Measurements from ENCODE around the gene ADAP1. TPM values are rescaled to one million over a fixed set of nuclear protein-coding genes. Genes with fewer than 3 reads are reported as not detected.

The ADAP1 gene
- total and polyA plus RNA-seq, 9 donors = 0.52 to 16.4 (median 3.5) TPM

GRCh38 chr7:999149-999879, 44.8 kb upstream of the ADAP1 start:
- TF ChIP-seq CTCF (IDR thresholded peaks at IDR 0.05) (no peak), POLR2A (IDR thresholded peaks at IDR 0.05) (no peak), EP300 (IDR thresholded peaks at IDR 0.05) (no peak)
- Histone ChIP-seq H3K27me3 (no peaks in the 10 kb centered on the region), H3K4me3 (no peak overlapping the region), H3K9me3 (no peaks in the 10 kb centered on the region), H3K36me3 (no peaks in the 10 kb centered on the region), H3K27ac (no peak overlapping the region), H3K4me1 (ENCODE audit: insufficient read depth) (no peaks in the 10 kb centered on the region)
- 81 to 89% (median 83%) methylated on average over 28 of the region's 28 CpGs for WGBS, 3 donors
- no peak for DNase-seq
- intact Hi-C loops (cut with DNase I) = loop anchor here in 1 of 4 donors (10.0 kb wide), 1 partner anchor 175 kb away; no protein-coding TSS in a partner anchor

GRCh38 chr7:997404-998395, 43.2 kb upstream of the ADAP1 start:
- TF ChIP-seq EP300 (IDR thresholded peaks at IDR 0.05) (no peak), POLR2A (IDR thresholded peaks at IDR 0.05) (no peak), CTCF (IDR thresholded peaks at IDR 0.05) (no peak)
- no peak overlapping the region for H3K4me3 ChIP-seq
- no peaks in the 10 kb centered on the region for H3K27me3 ChIP-seq
- H3K4me1 ChIP-seq (ENCODE audit: insufficient read depth) = peaks cover 7% of the 10 kb centered on the region
- intact Hi-C loops (cut with DNase I) = loop anchor here in 1 of 4 donors (10.0 kb wide), 1 partner anchor 177 kb away; no protein-coding TSS in a partner anchor
- 56 to 66% (median 62%) methylated on average over 44 to 45 of the region's 45 CpGs for WGBS, 3 donors
- H3K27ac ChIP-seq = no peak overlapping the region
- DNase-seq = no peak
- no peaks in the 10 kb centered on the region for H3K9me3 ChIP-seq
- H3K36me3 ChIP-seq = no peaks in the 10 kb centered on the region

GRCh38 chr7:996079-996872, 41.8 kb upstream of the ADAP1 start:
- no peak for DNase-seq
- no peaks in the 10 kb centered on the region for H3K9me3 ChIP-seq
- H3K4me3 ChIP-seq = no peak overlapping the region
- peaks cover 7% of the 10 kb centered on the region for H3K4me1 ChIP-seq (ENCODE audit: insufficient read depth)
- intact Hi-C loops (cut with DNase I) = loop anchor here in 1 of 4 donors (10.0 kb wide), 1 partner anchor 179 kb away; no protein-coding TSS in a partner anchor
- TF ChIP-seq EP300 (IDR thresholded peaks at IDR 0.05) (no peak), POLR2A (IDR thresholded peaks at IDR 0.05) (no peak), CTCF (IDR thresholded peaks at IDR 0.05) (no peak)
- no peak overlapping the region for H3K27ac ChIP-seq
- 89 to 92% (median 89%) methylated on average over 29 to 38 of the region's 38 CpGs for WGBS, 3 donors
- no peaks in the 10 kb centered on the region for H3K27me3 ChIP-seq
- no peaks in the 10 kb centered on the region for H3K36me3 ChIP-seq

GRCh38 chr7:995571-995970, 41.1 kb upstream of the ADAP1 start:
- TF ChIP-seq CTCF (IDR thresholded peaks at IDR 0.05) = no peak
- TF ChIP-seq POLR2A (IDR thresholded peaks at IDR 0.05) = no peak
- TF ChIP-seq EP300 (IDR thresholded peaks at IDR 0.05) = no peak
- no peaks in the 10 kb centered on the region for H3K27me3 ChIP-seq
- H3K27ac ChIP-seq = no peak overlapping the region
- H3K36me3 ChIP-seq = no peaks in the 10 kb centered on the region
- H3K4me1 ChIP-seq (ENCODE audit: insufficient read depth) = peaks cover 7% of the 10 kb centered on the region
- WGBS, 3 donors = 86 to 92% (median 87%) methylated on average over 13 to 14 of the region's 14 CpGs
- intact Hi-C loops (cut with DNase I) = loop anchor here in 1 of 4 donors (10.0 kb wide), 1 partner anchor 179 kb away; no protein-coding TSS in a partner anchor
- no peaks in the 10 kb centered on the region for H3K9me3 ChIP-seq
- H3K4me3 ChIP-seq = no peak overlapping the region
- no peak for DNase-seq
